Keratinocyte (primary cell): ENCODE measurements around the gene ACAP3. TPM values are rescaled to one million over a fixed set of nuclear protein-coding genes. Genes with fewer than 3 reads are reported as not detected.

ENCODE experiments used
- DNase-seq: peaks from one replicate; pipeline ENCODE4 v3.0.0-alpha.2; 2011; ENCODE audit warnings: low read depth, missing footprints, low spot score
- FAIRE-seq: peaks from 2 replicates; lab custom pipeline; 2011; peaks lifted over from hg19 to GRCh38; lab: Jason Lieb, UNC
- H2AFZ ChIP-seq: 2 replicates; pipeline ENCODE4 v1.6.0; 2012; ENCODE audit warnings: low read length, control low read depth, inconsistent platforms; ENCODE audit not compliant: control insufficient read depth
- H3K27ac ChIP-seq: 2 replicates; pipeline ENCODE4 v1.5.1; 2011; ENCODE audit warnings: low read length; ENCODE audit not compliant: control insufficient read depth, insufficient read depth
- H3K27me3 ChIP-seq: 3 replicates; pipeline ENCODE4 v1.6.0; 2011; ENCODE audit warnings: low read length; ENCODE audit not compliant: control insufficient read depth, insufficient read depth; ENCODE audit errors: extremely low read depth
- H3K36me3 ChIP-seq, 2 experiments: 2 replicates in 1 of 2; 3 replicates in 1 of 2; pipeline ENCODE4 v1.5.1; 2011; ENCODE audit warnings: low read length in 2 of 2, mild to moderate bottlenecking in 1 of 2; ENCODE audit not compliant: control insufficient read depth in 2 of 2, insufficient read depth in 2 of 2; ENCODE audit errors: extremely low read depth in 1 of 2
- H3K4me1 ChIP-seq: 3 replicates; pipeline ENCODE4 v1.5.1; 2011; ENCODE audit warnings: low read length; ENCODE audit not compliant: control insufficient read depth, insufficient read depth; ENCODE audit errors: extremely low read depth
- H3K4me2 ChIP-seq: 3 replicates; pipeline ENCODE4 v1.6.0; 2011; ENCODE audit warnings: low read depth, low read length; ENCODE audit not compliant: control insufficient read depth, insufficient read depth; ENCODE audit errors: extremely low read depth
- H3K4me3 ChIP-seq, 3 experiments: fragments of 200-600 bp in 1 of 3; sonication (generic) in 1 of 3; 2 replicates in 2 of 3; 3 replicates in 1 of 3; pipeline ENCODE4 v1.5.1; 2011 to 2016; ENCODE audit warnings: low read length in 3 of 3, mild to moderate bottlenecking in 3 of 3, control low read depth in 2 of 3, inconsistent platforms in 1 of 3, low read depth in 1 of 3, mixed read lengths in 1 of 3, mixed run types in 1 of 3, moderate library complexity in 1 of 3; ENCODE audit not compliant: control insufficient read depth in 2 of 3, insufficient read depth in 2 of 3; ENCODE audit errors: extremely low read depth in 1 of 3
- H3K79me2 ChIP-seq: 2 replicates; pipeline ENCODE4 v1.6.0; 2012; ENCODE audit warnings: low read length; ENCODE audit not compliant: control insufficient read depth, insufficient read depth
- H3K9ac ChIP-seq: 3 replicates; pipeline ENCODE4 v1.6.0; 2011; ENCODE audit warnings: low read length; ENCODE audit not compliant: control insufficient read depth, insufficient read depth; ENCODE audit errors: extremely low read depth
- H3K9me1 ChIP-seq: 3 replicates; pipeline ENCODE4 v1.6.0; 2011; ENCODE audit warnings: low read length; ENCODE audit not compliant: control insufficient read depth, insufficient read depth; ENCODE audit errors: extremely low read depth
- H3K9me3 ChIP-seq: 2 replicates; pipeline ENCODE4 v1.5.1; 2012; ENCODE audit warnings: low read depth, low read length; ENCODE audit not compliant: control insufficient read depth
- H4K20me1 ChIP-seq: 3 replicates; pipeline ENCODE4 v1.6.0; 2011; ENCODE audit warnings: low read length; ENCODE audit not compliant: control insufficient read depth, insufficient read depth; ENCODE audit errors: extremely low read depth
- EZH2 ChIP-seq: IDR thresholded peaks from one replicate; pipeline ENCODE4 v1.6.1; 2012; ENCODE audit warnings: inconsistent platforms, mild to moderate bottlenecking, low read length, moderate library complexity
- dilution Hi-C: fragments of 300-500 bp; cut with MboI; formaldehyde crosslinking; loops from one replicate; pipeline ENCODE4 v1.7.0; 2020; ENCODE audit warnings: low sequenced_read_pairs; ENCODE audit not compliant: extremely low pct_ligation_motif_present
- polyA plus RNA-seq, 5 experiments: library from polyadenylated mRNA; depleted of rRNA in 3 of 5; stranded (reverse) in 3 of 5; stranded (forward) in 1 of 5; unstranded in 1 of 5; fragments of >200 nt; gene quantifications; 1 replicate in 1 of 5; 2 replicates in 3 of 5; 3 replicates in 1 of 5; pipeline versions ENCODE4 v1.2.1 to v1.2.3, GENCODE V29; 2011 to 2012; ENCODE audit warnings: missing spikeins in 2 of 5, low read depth in 1 of 5, low replicate concordance in 1 of 5
- TF ChIP-seq, protein P1 (sequence below), 3 experiments: IDR thresholded peaks in 1 of 3; conservative IDR thresholded peaks in 1 of 3; optimal IDR thresholded peaks in 1 of 3; 2 replicates in 2 of 3; 3 replicates in 1 of 3; pipeline versions ENCODE3 to v1.5.1; 2011; ENCODE audit warnings: low read length in 3 of 3, mild to moderate bottlenecking in 3 of 3, moderate library complexity in 2 of 3, control low read depth in 1 of 3, inconsistent platforms in 1 of 3; ENCODE audit not compliant: insufficient read depth in 2 of 3; ENCODE audit errors: extremely low read depth in 1 of 3

The ACAP3 gene
- polyA plus RNA-seq, 1 donor (not counting 4 experiments of a cell fraction or from before 2014, with no cell fraction given), result 17.4 TPM

DNA sequence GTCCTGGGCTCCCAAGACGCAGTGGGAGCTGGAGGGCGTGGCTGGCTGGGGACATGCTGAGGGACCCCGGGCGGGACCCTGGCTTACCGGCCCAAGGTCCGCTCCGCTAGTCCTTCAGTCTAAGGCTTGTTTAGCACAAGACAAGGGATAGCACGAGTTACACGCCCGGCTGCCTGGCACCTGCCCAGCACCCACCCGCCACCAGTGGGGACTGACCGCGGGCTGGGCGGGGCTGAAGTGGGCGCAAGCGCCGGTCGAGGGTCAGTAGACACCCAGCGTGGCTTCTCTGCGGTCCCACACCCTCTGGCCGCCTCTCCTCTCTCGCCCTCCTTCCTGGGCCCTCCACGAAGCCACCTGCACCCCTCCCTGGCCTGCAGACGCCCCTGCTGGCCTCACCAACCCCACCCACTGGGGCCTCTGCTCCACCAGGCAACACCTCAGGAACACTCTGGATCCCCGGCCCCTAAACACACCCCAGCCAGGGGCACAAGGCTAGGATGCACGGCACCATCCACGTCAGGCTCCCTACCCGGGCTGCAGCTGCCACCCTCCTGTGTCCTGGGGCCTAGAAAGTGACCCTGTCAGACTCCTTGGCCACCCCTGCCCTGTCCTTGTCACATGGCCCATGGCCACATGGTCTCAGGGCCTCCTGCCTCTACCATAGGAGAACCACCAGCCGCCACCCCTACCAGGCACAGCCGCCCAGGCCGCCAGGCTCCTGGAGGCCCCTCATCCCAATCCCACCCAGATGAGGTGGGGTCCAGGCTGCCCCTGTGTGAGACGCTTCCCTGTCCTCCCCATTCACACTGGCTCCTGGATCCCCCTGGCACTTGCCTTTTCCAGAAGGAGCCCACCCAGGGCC lies 29.4 kb upstream of the ACAP3 start:
- Histone ChIP-seq H3K36me3 (peaks cover 13 to 30% of the 10 kb centered on the region in 2 experiments), H3K4me3 (no peak overlapping the region)

DNA sequence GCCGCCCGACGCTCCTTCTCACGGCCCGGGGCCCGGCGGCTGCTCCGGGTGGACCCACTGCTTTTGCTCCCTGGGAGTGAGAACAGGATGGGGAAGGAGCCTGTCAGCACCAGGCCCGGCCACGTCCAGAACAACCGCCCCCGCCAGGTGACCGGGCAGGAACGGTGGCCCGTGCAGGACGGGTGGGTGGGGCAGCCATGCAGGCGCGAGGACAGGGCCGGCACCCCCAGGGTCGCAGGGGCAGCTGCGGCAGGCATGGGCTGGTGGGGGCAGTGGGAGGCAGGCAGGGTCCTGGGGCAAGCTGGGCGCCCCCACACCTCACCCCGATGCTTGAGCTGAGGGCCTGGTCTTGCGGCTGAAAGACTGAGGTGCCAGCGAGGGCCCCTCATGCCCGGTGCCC lies 28.7 kb upstream of the ACAP3 start:
- peaks cover 7% of the 10 kb centered on the region for H3K27me3 ChIP-seq
- H3K36me3 ChIP-seq, result peaks cover 12 to 24% of the 10 kb centered on the region in 2 experiments
- H3K9ac ChIP-seq, result no peak overlapping the region
- no peak for FAIRE-seq
- H2AFZ ChIP-seq, result no peak overlapping the region
- TF ChIP-seq, protein P1, sequence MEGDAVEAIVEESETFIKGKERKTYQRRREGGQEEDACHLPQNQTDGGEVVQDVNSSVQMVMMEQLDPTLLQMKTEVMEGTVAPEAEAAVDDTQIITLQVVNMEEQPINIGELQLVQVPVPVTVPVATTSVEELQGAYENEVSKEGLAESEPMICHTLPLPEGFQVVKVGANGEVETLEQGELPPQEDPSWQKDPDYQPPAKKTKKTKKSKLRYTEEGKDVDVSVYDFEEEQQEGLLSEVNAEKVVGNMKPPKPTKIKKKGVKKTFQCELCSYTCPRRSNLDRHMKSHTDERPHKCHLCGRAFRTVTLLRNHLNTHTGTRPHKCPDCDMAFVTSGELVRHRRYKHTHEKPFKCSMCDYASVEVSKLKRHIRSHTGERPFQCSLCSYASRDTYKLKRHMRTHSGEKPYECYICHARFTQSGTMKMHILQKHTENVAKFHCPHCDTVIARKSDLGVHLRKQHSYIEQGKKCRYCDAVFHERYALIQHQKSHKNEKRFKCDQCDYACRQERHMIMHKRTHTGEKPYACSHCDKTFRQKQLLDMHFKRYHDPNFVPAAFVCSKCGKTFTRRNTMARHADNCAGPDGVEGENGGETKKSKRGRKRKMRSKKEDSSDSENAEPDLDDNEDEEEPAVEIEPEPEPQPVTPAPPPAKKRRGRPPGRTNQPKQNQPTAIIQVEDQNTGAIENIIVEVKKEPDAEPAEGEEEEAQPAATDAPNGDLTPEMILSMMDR (optimal IDR thresholded peaks at IDR 0.05 in 1 of 3, IDR thresholded peaks at IDR 0.05 in 1 of 3, conservative IDR thresholded peaks at IDR 0.05 in 1 of 3; ENCODE audit: extremely low read depth in 1 of 3, insufficient read depth in 2 of 3, low read length in 3 of 3), result no peak
- TF ChIP-seq EZH2, result no peak
- H3K4me2 ChIP-seq, result no peak overlapping the region
- H3K9me1 ChIP-seq, result no peaks in the 10 kb centered on the region
- H3K4me1 ChIP-seq, result peaks cover 28% of the 10 kb centered on the region
- H4K20me1 ChIP-seq, result peaks cover 40% of the 10 kb centered on the region
- no peak overlapping the region for H3K4me3 ChIP-seq
- no peak overlapping the region for H3K27ac ChIP-seq
- dilution Hi-C loops, result no loop called here
- no peak for DNase-seq
- peaks cover 12% of the 10 kb centered on the region for H3K79me2 ChIP-seq
- no peaks in the 10 kb centered on the region for H3K9me3 ChIP-seq

More for the DNA sequence above, 29.4 kb upstream of the ACAP3 start:
- DNase-seq (no peak), FAIRE-seq (no peak)
- Histone ChIP-seq H3K27ac (no peak overlapping the region), H3K27me3 (peaks cover 5% of the 10 kb centered on the region), H3K9me1 (no peaks in the 10 kb centered on the region), H3K4me2 (no peak overlapping the region), H3K9ac (no peak overlapping the region), H2AFZ (no peak overlapping the region), H3K4me1 (peaks cover 23% of the 10 kb centered on the region), H3K9me3 (no peaks in the 10 kb centered on the region), H4K20me1 (peaks cover 38% of the 10 kb centered on the region), H3K79me2 (peaks cover 16% of the 10 kb centered on the region)
- TF ChIP-seq, protein P1 (optimal IDR thresholded peaks at IDR 0.05 in 1 of 3, IDR thresholded peaks at IDR 0.05 in 1 of 3, conservative IDR thresholded peaks at IDR 0.05 in 1 of 3; ENCODE audit: extremely low read depth in 1 of 3, insufficient read depth in 2 of 3, low read length in 3 of 3), result no peak
- TF ChIP-seq EZH2, result no peak
- dilution Hi-C loops, result no loop called here
